Epithelial cell of proximal tubule (primary cell): Measurements from ENCODE around the gene IKZF1. TPM values are rescaled to one million over a fixed set of nuclear protein-coding genes. Genes with fewer than 3 reads are reported as not detected.

Experiments used
- DNase-seq: peaks from one replicate; pipeline ENCODE4 v3.0.0-alpha.2; 2011; ENCODE audit warnings: low read depth
- H3K4me3 ChIP-seq: 2 replicates; pipeline ENCODE4 v1.5.1; 2011; ENCODE audit warnings: low read depth, mild to moderate bottlenecking, low read length
- CTCF ChIP-seq: conservative IDR thresholded peaks from 2 replicates; pipeline ENCODE4 v1.5.1; 2012; ENCODE audit warnings: low read depth, mild to moderate bottlenecking, low read length
- total RNA-seq: library from RNA; depleted of rRNA; stranded (reverse); fragments of >200 nt; gene quantifications from 2 replicates; pipeline ENCODE4 v1.2.3, GENCODE V29; 2015

The IKZF1 gene
- total RNA-seq, 1 donor from 2014 or later, result not detected

- H3K4me3 ChIP-seq, result no peak overlapping the region
- no peak for DNase-seq
- no peak for TF ChIP-seq CTCF
Measured at GRCh38 chr7:50341724-50342123, 37.2 kb downstream of the IKZF1 start.

GRCh38 chr7:50342616-50343114 is 38.1 kb downstream of the IKZF1 start:
- no peak for DNase-seq
- H3K4me3 ChIP-seq, result no peak overlapping the region
- TF ChIP-seq CTCF, result no peak

GRCh38 chr7:50346545-50347497 is 42.3 kb downstream of the IKZF1 start:
- TF ChIP-seq CTCF, result no peak
- H3K4me3 ChIP-seq, result no peak overlapping the region
- DNase-seq, result no peak

- H3K4me3 ChIP-seq, result no peak overlapping the region
- TF ChIP-seq CTCF, result no peak
- no peak for DNase-seq
Measured at GRCh38 chr7:50347693-50348092, 43.2 kb downstream of the IKZF1 start.

GRCh38 chr7:50348469-50349162 is 44.1 kb downstream of the IKZF1 start:
- no peak overlapping the region for H3K4me3 ChIP-seq
- TF ChIP-seq CTCF, result no peak
- no peak for DNase-seq

- no peak for DNase-seq
- TF ChIP-seq CTCF, result no peak
- H3K4me3 ChIP-seq, result no peak overlapping the region
Measured at GRCh38 chr7:50349399-50349798, 44.9 kb downstream of the IKZF1 start.
